D341Med (cell line): Measurements from ENCODE around the gene RNF208.

Experiments
- DNase-seq: peaks from one replicate; pipeline ENCODE4 v3.0.0; 2012; ENCODE audit warnings: low spot score

The RNF208 gene

GRCh38 chr9:137191691-137192447 is 30.2 kb downstream of the RNF208 start:
- no peak for DNase-seq

DNA sequence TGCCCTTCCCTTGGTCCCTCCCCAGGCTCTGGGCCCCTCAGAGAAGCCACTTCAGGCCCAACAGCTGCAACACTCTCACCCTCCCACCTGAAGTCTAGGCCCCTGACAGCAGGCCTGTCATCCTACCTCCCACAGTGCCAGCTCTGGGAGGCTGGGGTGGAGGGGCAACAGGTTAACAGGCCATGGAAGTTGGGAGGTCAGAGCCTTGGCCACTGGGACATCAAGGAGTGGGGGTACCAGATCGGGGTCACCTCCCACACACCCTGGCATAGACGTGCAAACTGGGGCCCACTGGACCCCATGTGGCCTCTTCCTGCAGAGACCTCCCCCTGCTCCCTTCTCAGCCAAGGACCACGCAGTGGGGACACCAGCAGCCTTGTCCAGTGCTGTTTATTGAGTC is 30.8 kb downstream of the RNF208 start:
- no peak for DNase-seq

DNA sequence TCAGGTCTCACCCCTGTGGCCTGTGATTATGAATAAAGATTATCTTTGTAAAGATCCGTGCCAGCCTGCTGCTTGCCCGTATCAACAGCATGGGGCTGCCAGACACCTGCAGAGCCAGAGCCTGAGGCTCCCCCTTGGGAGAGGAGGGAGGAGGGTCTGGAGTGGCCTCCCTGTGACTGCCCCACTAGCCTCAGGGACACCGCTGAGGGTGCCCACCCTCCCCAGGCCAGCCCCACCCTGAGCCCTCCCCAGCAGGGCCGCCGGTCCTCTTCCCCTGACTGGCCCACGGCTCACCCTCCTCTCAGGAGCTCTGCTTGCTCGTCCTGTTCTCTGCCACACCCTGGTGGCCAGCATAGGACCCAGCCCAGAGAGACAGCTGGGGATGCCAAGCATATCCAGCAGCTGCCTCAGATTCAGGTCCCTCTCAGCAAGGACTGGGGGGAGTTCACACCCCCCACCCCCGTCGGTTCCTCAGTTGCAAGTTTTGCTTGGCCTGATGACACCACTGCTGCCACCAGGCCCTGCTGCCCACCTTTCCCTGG is 31.7 kb downstream of the RNF208 start:
- DNase-seq, result no peak

- no peak for DNase-seq
Observed at GRCh38 chr9:137189297-137190295, 32.4 kb downstream of the RNF208 start.

DNA sequence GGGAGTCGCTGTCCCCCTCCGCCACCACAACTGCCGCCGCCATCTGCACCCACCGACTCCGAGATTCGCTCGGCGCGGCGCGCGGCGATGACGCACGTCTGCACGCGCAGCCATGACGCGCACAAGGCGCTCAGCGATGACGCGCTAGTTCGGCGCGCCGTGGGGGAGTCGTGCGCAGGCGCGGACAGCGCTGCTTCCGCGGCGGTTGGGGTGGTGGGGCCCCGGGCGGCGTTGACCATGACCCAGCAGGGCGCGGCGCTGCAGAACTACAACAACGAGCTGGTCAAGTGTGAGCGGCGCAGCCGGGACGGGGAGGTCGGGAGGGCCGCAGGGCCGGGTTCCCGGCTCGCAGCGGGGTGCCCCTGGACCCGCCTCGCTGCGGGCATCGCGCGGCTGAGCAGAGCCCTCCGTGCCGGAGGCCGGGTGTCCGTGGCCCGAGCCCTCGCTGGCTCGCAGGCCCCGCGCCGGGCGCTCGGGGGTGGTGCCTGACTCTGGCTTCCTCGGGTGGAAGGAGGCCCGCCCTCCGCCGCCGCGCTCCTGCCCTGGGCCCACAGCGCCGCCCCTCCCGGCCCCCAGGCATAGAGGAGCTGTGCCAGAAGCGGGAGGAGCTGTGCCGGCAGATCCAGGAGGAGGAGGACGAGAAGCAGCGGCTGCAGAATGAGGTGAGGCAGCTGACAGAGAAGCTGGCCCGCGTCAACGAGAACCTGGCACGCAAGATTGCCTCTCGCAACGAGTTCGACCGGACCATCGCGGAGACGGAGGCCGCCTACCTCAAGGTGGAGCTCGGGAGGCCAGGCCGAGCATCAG is 33.3 kb downstream of the RNF208 start, which contains the start of the genes ANAPC2 and SSNA1:
TSS of gene ANAPC2 (minus strand) at position 71 of the 807 bp plus-strand sequence. CDS start at position 43, 28 bp downstream.
TSS of gene SSNA1 (plus strand) at position 187 of the 807 bp plus-strand sequence. CDS start at position 238, 51 bp downstream.
- DNase-seq, result peak; percentile 98

DNA sequence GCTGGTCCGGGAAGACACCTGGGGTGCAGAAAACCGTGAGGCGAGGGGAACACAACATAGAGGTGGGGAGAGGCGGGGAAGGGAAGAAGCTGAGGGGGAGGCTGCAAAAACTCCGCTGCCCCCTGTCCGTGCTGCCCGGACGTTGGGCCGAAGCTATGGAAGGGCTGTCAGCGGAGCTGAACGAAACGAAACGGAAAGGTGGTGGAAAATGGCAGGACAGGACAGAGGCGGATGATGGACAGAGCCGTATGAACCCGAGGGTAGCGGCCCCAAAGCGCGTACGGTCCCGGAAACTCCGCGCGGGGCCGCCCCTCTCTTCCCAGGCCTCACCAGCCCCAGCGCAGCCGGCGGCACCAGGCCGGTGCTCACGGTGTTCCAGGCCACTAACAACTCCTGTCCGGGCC is 34.0 kb downstream of the RNF208 start:
- DNase-seq, result no peak

DNA sequence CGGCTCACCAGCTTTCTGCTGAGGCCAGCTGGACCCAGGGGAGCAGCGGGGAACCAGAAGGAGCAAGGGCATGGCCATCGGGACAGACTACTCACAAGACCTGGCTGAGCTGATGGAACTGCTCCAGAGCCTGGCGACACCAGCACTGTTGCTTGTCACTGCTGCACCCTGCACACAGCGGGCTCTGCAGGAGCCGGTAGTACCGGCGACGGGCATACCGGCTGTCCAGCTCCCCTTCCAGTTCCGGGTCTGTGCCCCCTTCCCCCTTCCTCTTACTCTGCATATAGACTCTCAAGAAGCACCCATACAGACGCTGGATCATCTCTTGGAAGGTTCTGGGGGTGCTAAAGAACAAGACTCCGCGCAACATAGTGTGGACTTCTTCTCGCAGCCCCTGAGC is 34.7 kb downstream of the RNF208 start:
- no peak for DNase-seq

- no peak for DNase-seq
Observed at GRCh38 chr9:137186385-137186784, 35.7 kb downstream of the RNF208 start.

DNA sequence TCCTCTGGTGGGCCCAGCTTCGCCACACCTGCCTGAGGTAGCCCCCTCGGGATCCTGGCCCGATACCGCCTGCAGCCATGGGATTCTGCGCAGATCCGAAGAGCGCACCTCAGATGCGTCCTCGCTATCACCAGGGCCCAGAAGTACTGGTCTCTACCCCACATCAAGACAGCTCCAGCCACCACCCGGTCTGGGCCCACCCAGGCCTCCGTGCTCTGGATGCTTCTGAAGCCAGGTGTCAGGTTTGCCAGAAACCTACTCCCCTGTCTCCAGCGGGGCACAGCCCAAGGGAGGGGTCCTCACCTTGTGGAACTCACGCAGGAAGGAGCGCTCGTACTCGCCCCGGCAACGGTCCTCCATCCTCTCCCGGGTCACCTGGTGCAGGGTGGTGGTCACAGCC is 36.1 kb downstream of the RNF208 start:
- DNase-seq, result no peak

- DNase-seq, result no peak
Observed at GRCh38 chr9:137184881-137185660, 37.0 kb downstream of the RNF208 start.

- DNase-seq, result no peak
Observed at GRCh38 chr9:137183980-137184595, 38.0 kb downstream of the RNF208 start.

- no peak for DNase-seq
Observed at GRCh38 chr9:137182836-137183235, 39.2 kb downstream of the RNF208 start.

- no peak for DNase-seq
Observed at GRCh38 chr9:137181680-137182079, 40.4 kb downstream of the RNF208 start.

GRCh38 chr9:137180491-137180890 is 41.5 kb downstream of the RNF208 start:
- no peak for DNase-seq

DNA sequence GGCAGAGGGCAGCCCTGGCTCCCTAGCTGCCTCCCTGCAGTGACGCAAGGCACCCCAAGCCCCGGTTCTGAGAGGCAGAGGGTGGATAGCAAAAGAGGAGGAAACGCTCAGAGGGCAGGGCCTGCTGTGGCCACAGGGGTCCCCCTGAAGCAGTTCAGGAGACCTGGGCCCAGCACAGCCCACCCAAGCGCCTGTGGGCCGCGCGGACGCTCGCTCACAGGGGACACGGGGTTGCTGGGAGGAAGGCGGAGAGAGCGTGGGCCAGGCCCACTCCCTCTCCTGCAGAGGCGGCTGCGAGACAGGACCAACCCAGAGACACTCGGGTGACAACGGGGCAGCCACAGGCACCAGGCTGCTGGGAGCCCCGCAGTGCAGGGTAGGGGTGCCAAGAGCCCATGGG is 42.3 kb downstream of the RNF208 start:
- DNase-seq, result no peak

GRCh38 chr9:137178939-137179630 is 43.0 kb downstream of the RNF208 start:
- no peak for DNase-seq

DNA sequence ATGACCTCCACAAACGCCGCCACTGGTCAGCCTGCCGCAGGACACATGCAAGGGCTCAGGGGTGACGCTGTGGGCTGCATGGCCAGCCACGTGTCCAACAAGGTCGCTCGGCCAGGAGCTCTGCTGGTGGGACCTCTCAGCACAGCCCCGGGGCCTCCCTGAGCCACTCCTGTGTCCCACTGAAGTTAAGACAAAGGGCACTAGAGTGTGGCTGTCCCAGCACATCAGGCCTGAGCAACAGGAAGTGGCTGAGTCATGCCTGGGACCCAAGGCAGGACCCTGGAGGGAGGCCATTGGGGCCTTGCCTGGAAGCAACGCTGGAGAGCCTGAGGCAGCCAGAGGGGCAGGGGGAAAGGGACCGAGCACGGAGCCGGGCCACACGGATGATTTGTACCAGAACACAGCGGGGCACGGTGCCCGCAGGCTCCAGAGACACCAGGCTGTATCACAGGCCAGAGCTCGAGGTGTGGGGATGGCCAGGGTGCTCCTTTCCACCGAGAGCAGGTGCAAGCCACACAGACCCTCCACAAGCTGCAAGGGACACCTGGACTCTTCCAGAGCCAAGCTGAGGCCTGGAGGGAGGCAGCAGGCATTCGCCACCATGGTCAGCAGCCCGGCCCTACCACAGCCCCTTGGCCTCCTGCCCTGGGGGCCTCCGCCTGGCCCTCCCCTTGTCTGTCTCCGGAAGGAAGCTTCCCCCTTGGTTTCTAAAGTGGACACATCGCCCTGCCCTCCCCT is 43.7 kb downstream of the RNF208 start:
- no peak for DNase-seq

DNA sequence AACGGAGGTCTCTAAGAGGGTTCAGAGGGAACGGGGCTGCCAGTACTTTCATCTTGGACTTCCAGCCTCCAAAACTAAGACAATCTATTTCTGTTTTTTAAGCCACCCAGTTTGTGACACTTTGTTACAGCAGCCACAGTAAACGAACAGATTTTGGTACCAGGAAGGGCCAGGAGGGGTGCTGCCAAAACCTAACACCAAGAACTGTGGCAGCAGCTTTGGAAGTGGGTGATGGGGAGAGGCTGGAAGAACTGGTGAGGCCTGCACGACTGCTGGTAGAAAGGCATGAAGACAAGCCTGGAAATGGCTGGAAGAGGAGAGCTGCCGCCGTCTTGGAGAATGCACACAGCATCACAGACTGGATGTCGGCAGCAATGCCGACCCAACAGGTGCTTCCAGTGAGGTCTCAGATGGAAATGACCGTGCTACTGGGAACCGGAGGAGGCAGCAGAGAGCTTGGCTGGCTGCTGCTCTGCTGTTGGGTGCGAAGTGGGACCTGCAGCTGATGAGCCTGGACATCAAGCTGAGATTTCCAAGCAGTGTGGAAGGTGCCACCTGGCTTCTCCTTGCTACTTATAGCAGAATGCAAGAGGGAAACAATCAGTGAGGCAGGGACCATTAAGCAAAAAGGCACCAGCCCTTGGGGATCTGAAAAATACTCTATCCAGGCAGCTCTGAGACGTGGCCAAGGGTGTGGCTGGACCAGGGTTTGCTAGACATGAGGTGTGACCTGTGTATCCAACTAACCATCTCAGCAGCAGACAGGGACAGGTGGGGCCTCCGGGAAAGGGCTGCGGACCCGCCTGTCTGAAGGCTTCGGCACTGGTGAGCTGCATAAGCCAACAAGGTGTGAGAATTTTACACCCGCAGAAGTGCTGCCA is 45.5 kb downstream of the RNF208 start:
- DNase-seq, result peak; percentile 82
